ENCODE results near the gene PRPSAP2. TPM values are rescaled to one million over a fixed set of nuclear protein-coding genes. Genes with fewer than 3 reads are reported as not detected.

The PRPSAP2 gene
- total and polyA plus RNA-seq, 2 donors: 19.2 to 47.2 TPM

DNA sequence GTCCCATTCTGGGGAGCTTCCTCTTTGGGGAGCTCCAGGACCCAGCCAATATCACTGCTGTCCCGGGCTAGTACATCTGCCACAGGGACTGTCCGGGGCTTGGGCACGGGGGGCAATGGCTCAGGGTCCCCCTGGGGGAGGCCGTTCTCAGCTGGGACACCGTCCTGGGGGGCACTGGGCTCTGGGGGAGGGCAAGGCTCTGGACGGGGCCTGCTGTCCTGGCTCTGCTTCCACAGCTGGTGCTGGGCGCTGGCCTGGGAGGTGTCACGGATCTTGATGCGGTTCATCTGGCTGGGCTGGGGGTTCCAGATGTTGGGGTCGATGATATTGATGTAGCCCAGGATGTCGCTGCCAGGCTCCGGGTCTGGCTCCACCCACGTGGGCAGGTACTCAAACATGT, 120.1 kb downstream of the PRPSAP2 start:
- no peak for DNase-seq (ENCODE audit: extremely low spot score)
- H3K4me3 ChIP-seq (ENCODE audit: low read depth, low read length): no peak overlapping the region
- H3K27ac ChIP-seq (ENCODE audit: low read depth): no peak overlapping the region
- no peaks in the 10 kb centered on the region for H3K4me1 ChIP-seq (ENCODE audit: insufficient read depth)
- WGBS: 92% methylated on average over 13 of the region's 13 CpGs
- H3K36me3 ChIP-seq (ENCODE audit: insufficient read depth): no peaks in the 10 kb centered on the region

DNA sequence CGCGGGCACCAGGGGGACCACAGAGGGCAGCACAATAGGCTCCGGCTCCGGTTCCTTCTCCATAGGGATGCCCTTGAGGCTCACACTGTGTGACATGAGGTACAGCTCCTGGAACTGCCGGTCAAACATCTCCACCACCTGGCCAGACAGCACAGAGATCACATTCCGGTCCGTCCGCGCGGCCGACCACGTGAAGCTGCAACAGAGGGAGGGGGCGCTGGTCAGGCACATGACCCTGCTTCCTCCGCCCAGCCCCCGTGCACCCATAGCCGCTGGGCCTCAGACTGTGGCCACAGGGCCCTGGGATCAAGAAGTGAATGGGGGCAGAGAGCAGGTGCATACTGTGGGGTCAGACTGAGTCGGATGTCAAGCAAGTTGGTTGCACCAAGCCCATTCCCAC, 120.7 kb downstream of the PRPSAP2 start:
- Histone ChIP-seq H3K36me3 (ENCODE audit: insufficient read depth) (no peaks in the 10 kb centered on the region), H3K27ac (ENCODE audit: low read depth) (no peak overlapping the region), H3K4me1 (ENCODE audit: insufficient read depth) (no peaks in the 10 kb centered on the region), H3K4me3 (ENCODE audit: low read depth, low read length) (no peak overlapping the region)
- 94% methylated on average over 17 of the region's 17 CpGs for WGBS
- no peak for DNase-seq (ENCODE audit: extremely low spot score)

Small RNAs within 50 kb of the gene (small RNA-seq; reads per million reads assigned to genes)
- gene RF00324: not detected

Other genes with a start within 250 kb of the PRPSAP2 start
- gene TBC1D28, start 213.7 kb upstream of the PRPSAP2 start, total RNA-seq: not detected
- not detected for gene TBC1D28, start 213.7 kb upstream of the PRPSAP2 start, polyA plus RNA-seq
- gene FOXO3B, start 175.8 kb upstream of the PRPSAP2 start, total RNA-seq: 6.1 TPM
- gene FOXO3B, start 175.8 kb upstream of the PRPSAP2 start, polyA plus RNA-seq: 3.0 TPM
- gene FBXW10, start 114.1 kb upstream of the PRPSAP2 start, total RNA-seq: not detected
- gene FBXW10, start 114.1 kb upstream of the PRPSAP2 start, polyA plus RNA-seq: 0.03 TPM
- gene TVP23B, start 76.9 kb upstream of the PRPSAP2 start, total RNA-seq: 61.0 TPM
- 34.8 TPM for gene TVP23B, start 76.9 kb upstream of the PRPSAP2 start, polyA plus RNA-seq
- gene SLC5A10, start 94.0 kb downstream of the PRPSAP2 start, total RNA-seq: not detected
- 0.05 TPM for gene SLC5A10, start 94.0 kb downstream of the PRPSAP2 start, polyA plus RNA-seq
- gene FAM83G, start 146.6 kb downstream of the PRPSAP2 start, total RNA-seq: 1.0 TPM
- 2.9 TPM for gene FAM83G, start 146.6 kb downstream of the PRPSAP2 start, polyA plus RNA-seq
- 4.5 TPM for gene GRAP, start 188.8 kb downstream of the PRPSAP2 start, total RNA-seq
- 4.2 TPM for gene GRAP, start 188.8 kb downstream of the PRPSAP2 start, polyA plus RNA-seq

Measured in urinary bladder (tissue), 4 donors.